HCT116 (cell line): ENCODE results near the gene LNP1. TPM values are rescaled to one million over a fixed set of nuclear protein-coding genes. Genes with fewer than 3 reads are reported as not detected.

Experiments used
- ATAC-seq: fragments of 200-7000 bp; cut with Tn5 transposase; 2 replicates; pipeline ENCODE4 v1.9.1; 2020; ENCODE audit warnings: mild to moderate bottlenecking, moderate library complexity
- BruUV-seq: library from RNA; stranded (reverse); fragments of 400-500 nt; replicated peaks from 2 replicates; lab custom pipeline; 2021; lab: Mats Ljungman, UMichigan
- CTCF ChIA-PET: fragments of 300-600 bp; sonication (Branson Sonifier 250); formaldehyde crosslinking; loops from one replicate; lab custom pipeline; 2021; ENCODE audit warnings: antibody characterized with exemption; lab: Charles Lee
- POLR2A ChIA-PET: fragments of 300-600, 350-600 bp; sonication (Branson Sonifier 250); formaldehyde crosslinking; loops from one replicate; lab custom pipeline; 2021; ENCODE audit warnings: antibody characterized with exemption; lab: Charles Lee
- RAD21 ChIA-PET, 2 experiments: fragments of 300-600 bp; sonication (Branson Sonifier 250); formaldehyde crosslinking; loops; one replicate each; lab custom pipeline; 2023; ENCODE audit warnings: low total read pairs in 2 of 2; ENCODE audit not compliant: uncharacterized antibody in 2 of 2, unreplicated experiment in 2 of 2, low non-redundant PET in 1 of 2; lab: Charles Lee
- DNase-seq: peaks from one replicate; pipeline ENCODE4 v3.0.0-alpha.2; 2010; ENCODE audit warnings: low read depth, low spot score
- H2AFZ ChIP-seq: fragments of 200-600 bp; shearing (Covaris generic), sonication (generic); 2 replicates; pipeline ENCODE4 v1.6.1; 2017; ENCODE audit warnings: low read depth, mixed run types, mixed read lengths, antibody characterized with exemption, low read length; ENCODE audit not compliant: poor library complexity, severe bottlenecking
- H3K27ac ChIP-seq: 2 replicates; pipeline ENCODE4 v1.5.1; 2012; ENCODE audit warnings: low read depth, low read length
- H3K27me3 ChIP-seq: fragments of 200-600 bp; sonication (generic); 2 replicates; pipeline ENCODE4 v1.6.1; 2016; ENCODE audit warnings: mixed run types, low read length, mixed read lengths; ENCODE audit not compliant: insufficient read depth
- H3K36me3 ChIP-seq, 2 experiments: fragments of 200-500 bp in 1 of 2; fragments of 200-600 bp in 1 of 2; sonication (Bioruptor generic) in 1 of 2; sonication (generic) in 1 of 2; 2 replicates each; pipeline versions ENCODE4 v1.5.1 to v1.6.1; 2014 to 2016; ENCODE audit warnings: low read length in 2 of 2, inconsistent platforms in 1 of 2, mixed read lengths in 1 of 2, mixed run types in 1 of 2; ENCODE audit not compliant: insufficient read depth in 2 of 2, control insufficient read depth in 1 of 2
- H3K4me1 ChIP-seq, 2 experiments: fragments of 200-600 bp in 1 of 2; sonication (generic) in 1 of 2; 2 replicates each; pipeline versions ENCODE4 v1.5.1 to v1.6.1; 2012 to 2017; ENCODE audit warnings: low read length in 2 of 2, inconsistent platforms in 1 of 2, mild to moderate bottlenecking in 1 of 2, mixed read lengths in 1 of 2, mixed run types in 1 of 2, moderate library complexity in 1 of 2; ENCODE audit not compliant: insufficient read depth in 2 of 2, control insufficient read depth in 1 of 2
- H3K4me2 ChIP-seq: fragments of 200-600 bp; sonication (generic); 2 replicates; pipeline ENCODE4 v1.6.1; 2017; ENCODE audit warnings: mixed run types, low read length, mixed read lengths
- H3K4me3 ChIP-seq, 2 experiments: fragments of 200-600 bp in 1 of 2; sonication (generic) in 1 of 2; replicated peaks in 1 of 2; 2 replicates each; pipeline ENCODE4 v1.5.1; 2011 to 2016; ENCODE audit warnings: low read length in 2 of 2, control low read depth in 1 of 2, low read depth in 1 of 2, mild to moderate bottlenecking in 1 of 2, mixed read lengths in 1 of 2, mixed run types in 1 of 2
- H3K79me2 ChIP-seq: fragments of 200-600 bp; sonication (generic); 2 replicates; pipeline ENCODE4 v1.6.1; 2017; ENCODE audit warnings: mild to moderate bottlenecking, mixed run types, low read length, moderate library complexity, mixed read lengths; ENCODE audit not compliant: insufficient read depth
- H3K9ac ChIP-seq: fragments of 200-600 bp; sonication (generic); 2 replicates; pipeline ENCODE4 v1.6.1; 2016; ENCODE audit warnings: low read length, mixed read lengths
- H3K9me2 ChIP-seq: fragments of 200-600 bp; sonication (generic), shearing (Covaris generic); 2 replicates; pipeline ENCODE4 v1.6.1; 2017; ENCODE audit warnings: mixed run types, mild to moderate bottlenecking, moderate library complexity; ENCODE audit not compliant: insufficient read depth
- H3K9me3 ChIP-seq, 2 experiments: fragments of 200-500 bp in 1 of 2; fragments of 200-600 bp in 1 of 2; sonication (Bioruptor generic) in 1 of 2; sonication (generic) in 1 of 2; 2 replicates each; pipeline ENCODE4 v1.6.1; 2014 to 2017; ENCODE audit warnings: low read length in 2 of 2, mixed read lengths in 2 of 2, inconsistent platforms in 1 of 2, low read depth in 1 of 2, mild to moderate bottlenecking in 1 of 2, mixed run types in 1 of 2, moderate library complexity in 1 of 2; ENCODE audit not compliant: control insufficient read depth in 1 of 2, insufficient read depth in 1 of 2
- H4K20me1 ChIP-seq: fragments of 200-600 bp; sonication (generic), shearing (Covaris generic); 2 replicates; pipeline ENCODE4 v1.6.1; 2017; ENCODE audit warnings: mixed run types, mild to moderate bottlenecking, moderate library complexity; ENCODE audit not compliant: insufficient read depth
- CBX3 ChIP-seq: IDR thresholded peaks from 2 replicates; pipeline ENCODE4 v1.6.1; 2012; ENCODE audit warnings: low read depth
- EGR1 ChIP-seq: IDR thresholded peaks from 2 replicates; pipeline ENCODE4 v1.6.1; 2012; ENCODE audit warnings: low read depth
- ELF1 ChIP-seq: IDR thresholded peaks from 2 replicates; pipeline ENCODE4 v1.6.1; 2012; ENCODE audit warnings: low read depth, borderline replicate concordance
- JUND ChIP-seq: IDR thresholded peaks from 2 replicates; pipeline ENCODE4 v1.6.1; 2012
- POLR2AphosphoS5 ChIP-seq: IDR thresholded peaks from 2 replicates; pipeline ENCODE4 v1.6.1; 2011; ENCODE audit warnings: mild to moderate bottlenecking, low read depth, low read length, moderate library complexity
- SIN3A ChIP-seq: IDR thresholded peaks from 2 replicates; pipeline ENCODE4 v1.6.1; 2012; ENCODE audit warnings: low read depth
- TCF7L2 ChIP-seq: IDR thresholded peaks from 2 replicates; pipeline ENCODE4 v1.7.0; 2011; ENCODE audit warnings: borderline replicate concordance, inconsistent platforms; ENCODE audit not compliant: insufficient read depth, insufficient read length; ENCODE audit errors: extremely low read depth
- YY1 ChIP-seq: IDR thresholded peaks from 2 replicates; pipeline ENCODE4 v1.6.1; 2011; ENCODE audit warnings: low read length, low read depth, moderate library complexity, mild to moderate bottlenecking; ENCODE audit not compliant: insufficient replicate concordance; ENCODE audit errors: extremely low read depth
- ZFX ChIP-seq: fragments of 450-650 bp; IDR thresholded peaks from 2 replicates; pipeline ENCODE4 v1.6.1; 2017
- ZNF274 ChIP-seq: fragments of 200-500 bp; sonication (Bioruptor generic); IDR thresholded peaks from 2 replicates; pipeline ENCODE4 v1.6.1; 2014; ENCODE audit warnings: mild to moderate bottlenecking, low read depth, low read length, inconsistent platforms
- intact Hi-C: fragments of 100-400 bp; cut with micrococcal nuclease; formaldehyde crosslinking; loops from 2 replicates; pipeline ENCODE4 v1.10.0; 2022
- total RNA-seq: library from RNA; stranded (reverse); gene quantifications from one replicate; pipeline ENCODE4 v1.2.1, GENCODE V29; 2021; ENCODE audit not compliant: unreplicated experiment
- TF ChIP-seq, protein P1 (sequence below): IDR thresholded peaks from 2 replicates; pipeline ENCODE4 v1.6.1; 2012; ENCODE audit warnings: low read depth
- TF ChIP-seq, protein P2 (sequence below), 3 experiments: fragments of 200-600 bp in 1 of 3; sonication (generic) in 1 of 3; IDR thresholded peaks in 2 of 3; conservative IDR thresholded peaks in 1 of 3; 2 replicates each; pipeline ENCODE4 v1.5.1; 2012 to 2017; ENCODE audit warnings: low read depth in 2 of 3, low read length in 2 of 3, antibody characterized with exemption in 1 of 3, borderline replicate concordance in 1 of 3, control low read depth in 1 of 3, mild to moderate bottlenecking in 1 of 3, mixed read lengths in 1 of 3, mixed run types in 1 of 3, moderate library complexity in 1 of 3; ENCODE audit not compliant: insufficient read depth in 1 of 3
- TF ChIP-seq, protein P3 (sequence below): IDR thresholded peaks from 2 replicates; pipeline ENCODE4 v1.6.1; 2012

Gene LNP1
- total RNA-seq, 1 experiment from 2014 or later, result 1.6 TPM

DNA sequence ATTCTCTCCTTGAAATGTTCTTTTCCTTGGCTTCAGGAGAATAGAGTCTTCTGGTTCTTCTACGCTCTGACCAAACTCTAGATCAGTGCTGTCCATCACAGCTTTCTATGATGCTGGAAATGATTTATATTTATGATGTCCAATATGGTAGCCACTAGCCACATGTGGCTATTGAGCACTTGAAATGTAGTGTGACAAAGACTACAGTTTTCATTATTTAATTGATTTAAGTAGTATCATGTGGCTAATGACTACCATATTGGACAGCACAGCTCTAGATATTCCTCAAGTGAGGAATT lies 2.9 kb downstream of the LNP1 start:
- CTCF ChIA-PET, result no interaction called here

GRCh38 chr3:100407164-100407563 lies 5.8 kb downstream of the LNP1 start:
- H3K9me3 ChIP-seq, result no peaks in the 10 kb centered on the region
- H3K4me2 ChIP-seq, result no peak overlapping the region
- POLR2A ChIA-PET, result no interaction called here
- no peaks in the 10 kb centered on the region for H3K27me3 ChIP-seq
- H3K4me3 ChIP-seq, result no peak overlapping the region
- no peak overlapping the region for H3K27ac ChIP-seq
- ATAC-seq, result no peak
- DNase-seq, result no peak
- no TSS peak for BruUV-seq
- no peaks in the 10 kb centered on the region for H4K20me1 ChIP-seq
- H3K4me1 ChIP-seq, result peaks cover 0 to 4% of the 10 kb centered on the region in 2 experiments; a peak in 3 of 4 replicates
- H2AFZ ChIP-seq, result no peak overlapping the region
- H3K79me2 ChIP-seq, result no peaks in the 10 kb centered on the region
- H3K9ac ChIP-seq, result no peak overlapping the region
- no peaks in the 10 kb centered on the region for H3K36me3 ChIP-seq
- RAD21 ChIA-PET, result no interaction called here
- H3K9me2 ChIP-seq, result no peaks in the 10 kb centered on the region
- CTCF ChIA-PET, result no interaction called here
- intact Hi-C loops, result no loop called here
- no peak for TF ChIP-seq POLR2AphosphoS5
- TF ChIP-seq CBX3, result no peak
- TF ChIP-seq, protein P1, sequence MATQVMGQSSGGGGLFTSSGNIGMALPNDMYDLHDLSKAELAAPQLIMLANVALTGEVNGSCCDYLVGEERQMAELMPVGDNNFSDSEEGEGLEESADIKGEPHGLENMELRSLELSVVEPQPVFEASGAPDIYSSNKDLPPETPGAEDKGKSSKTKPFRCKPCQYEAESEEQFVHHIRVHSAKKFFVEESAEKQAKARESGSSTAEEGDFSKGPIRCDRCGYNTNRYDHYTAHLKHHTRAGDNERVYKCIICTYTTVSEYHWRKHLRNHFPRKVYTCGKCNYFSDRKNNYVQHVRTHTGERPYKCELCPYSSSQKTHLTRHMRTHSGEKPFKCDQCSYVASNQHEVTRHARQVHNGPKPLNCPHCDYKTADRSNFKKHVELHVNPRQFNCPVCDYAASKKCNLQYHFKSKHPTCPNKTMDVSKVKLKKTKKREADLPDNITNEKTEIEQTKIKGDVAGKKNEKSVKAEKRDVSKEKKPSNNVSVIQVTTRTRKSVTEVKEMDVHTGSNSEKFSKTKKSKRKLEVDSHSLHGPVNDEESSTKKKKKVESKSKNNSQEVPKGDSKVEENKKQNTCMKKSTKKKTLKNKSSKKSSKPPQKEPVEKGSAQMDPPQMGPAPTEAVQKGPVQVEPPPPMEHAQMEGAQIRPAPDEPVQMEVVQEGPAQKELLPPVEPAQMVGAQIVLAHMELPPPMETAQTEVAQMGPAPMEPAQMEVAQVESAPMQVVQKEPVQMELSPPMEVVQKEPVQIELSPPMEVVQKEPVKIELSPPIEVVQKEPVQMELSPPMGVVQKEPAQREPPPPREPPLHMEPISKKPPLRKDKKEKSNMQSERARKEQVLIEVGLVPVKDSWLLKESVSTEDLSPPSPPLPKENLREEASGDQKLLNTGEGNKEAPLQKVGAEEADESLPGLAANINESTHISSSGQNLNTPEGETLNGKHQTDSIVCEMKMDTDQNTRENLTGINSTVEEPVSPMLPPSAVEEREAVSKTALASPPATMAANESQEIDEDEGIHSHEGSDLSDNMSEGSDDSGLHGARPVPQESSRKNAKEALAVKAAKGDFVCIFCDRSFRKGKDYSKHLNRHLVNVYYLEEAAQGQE, result no peak
- TF ChIP-seq, protein P2, sequence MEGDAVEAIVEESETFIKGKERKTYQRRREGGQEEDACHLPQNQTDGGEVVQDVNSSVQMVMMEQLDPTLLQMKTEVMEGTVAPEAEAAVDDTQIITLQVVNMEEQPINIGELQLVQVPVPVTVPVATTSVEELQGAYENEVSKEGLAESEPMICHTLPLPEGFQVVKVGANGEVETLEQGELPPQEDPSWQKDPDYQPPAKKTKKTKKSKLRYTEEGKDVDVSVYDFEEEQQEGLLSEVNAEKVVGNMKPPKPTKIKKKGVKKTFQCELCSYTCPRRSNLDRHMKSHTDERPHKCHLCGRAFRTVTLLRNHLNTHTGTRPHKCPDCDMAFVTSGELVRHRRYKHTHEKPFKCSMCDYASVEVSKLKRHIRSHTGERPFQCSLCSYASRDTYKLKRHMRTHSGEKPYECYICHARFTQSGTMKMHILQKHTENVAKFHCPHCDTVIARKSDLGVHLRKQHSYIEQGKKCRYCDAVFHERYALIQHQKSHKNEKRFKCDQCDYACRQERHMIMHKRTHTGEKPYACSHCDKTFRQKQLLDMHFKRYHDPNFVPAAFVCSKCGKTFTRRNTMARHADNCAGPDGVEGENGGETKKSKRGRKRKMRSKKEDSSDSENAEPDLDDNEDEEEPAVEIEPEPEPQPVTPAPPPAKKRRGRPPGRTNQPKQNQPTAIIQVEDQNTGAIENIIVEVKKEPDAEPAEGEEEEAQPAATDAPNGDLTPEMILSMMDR (IDR thresholded peaks at IDR 0.05 in 2 of 3, conservative IDR thresholded peaks at IDR 0.05 in 1 of 3; ENCODE audit: borderline replicate concordance in 1 of 3, insufficient read depth in 1 of 3, low read depth in 2 of 3, low read length in 2 of 3), result no peak
- no peak for TF ChIP-seq EGR1
- TF ChIP-seq, protein P3, sequence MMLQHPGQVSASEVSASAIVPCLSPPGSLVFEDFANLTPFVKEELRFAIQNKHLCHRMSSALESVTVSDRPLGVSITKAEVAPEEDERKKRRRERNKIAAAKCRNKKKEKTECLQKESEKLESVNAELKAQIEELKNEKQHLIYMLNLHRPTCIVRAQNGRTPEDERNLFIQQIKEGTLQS, result no peak

More for the DNA sequence above, 2.9 kb downstream of the LNP1 start:
- Histone ChIP-seq H3K79me2 (peaks cover 18% of the 10 kb centered on the region), H3K27ac (no peak overlapping the region), H3K9me3 (no peaks in the 10 kb centered on the region), H3K4me3 (no peak overlapping the region), H3K27me3 (no peaks in the 10 kb centered on the region), H4K20me1 (no peaks in the 10 kb centered on the region), H3K9ac (no peak overlapping the region), H3K4me2 (no peak overlapping the region), H3K4me1 (peaks cover 14 to 23% of the 10 kb centered on the region in 2 experiments), H2AFZ (no peak overlapping the region), H3K36me3 (no peaks in the 10 kb centered on the region)
- DNase-seq (no peak), ATAC-seq (no peak)
- intact Hi-C loops, result no loop called here
- RAD21 ChIA-PET, result no interaction called here
- POLR2A ChIA-PET, result no interaction called here
- no TSS peak for BruUV-seq
- TF ChIP-seq YY1 (no peak), ZFX (no peak), CBX3 (no peak), JUND (no peak), SIN3A (no peak), ELF1 (no peak), EGR1 (no peak), TCF7L2 (no peak), ZNF274 (no peak)
- TF ChIP-seq, protein P2 (IDR thresholded peaks at IDR 0.05 in 2 of 3, conservative IDR thresholded peaks at IDR 0.05 in 1 of 3; ENCODE audit: borderline replicate concordance in 1 of 3, insufficient read depth in 1 of 3, low read depth in 2 of 3, low read length in 2 of 3), result no peak
- TF ChIP-seq, all 23 proteins: peak for 0
- H3K9me2 ChIP-seq, result no peaks in the 10 kb centered on the region
